D341Med (cell line): ENCODE results near the gene CTDP1.

Experiments
- DNase-seq: peaks from one replicate; pipeline ENCODE4 v3.0.0; 2012; ENCODE audit warnings: low spot score

CTDP1 gene

DNA sequence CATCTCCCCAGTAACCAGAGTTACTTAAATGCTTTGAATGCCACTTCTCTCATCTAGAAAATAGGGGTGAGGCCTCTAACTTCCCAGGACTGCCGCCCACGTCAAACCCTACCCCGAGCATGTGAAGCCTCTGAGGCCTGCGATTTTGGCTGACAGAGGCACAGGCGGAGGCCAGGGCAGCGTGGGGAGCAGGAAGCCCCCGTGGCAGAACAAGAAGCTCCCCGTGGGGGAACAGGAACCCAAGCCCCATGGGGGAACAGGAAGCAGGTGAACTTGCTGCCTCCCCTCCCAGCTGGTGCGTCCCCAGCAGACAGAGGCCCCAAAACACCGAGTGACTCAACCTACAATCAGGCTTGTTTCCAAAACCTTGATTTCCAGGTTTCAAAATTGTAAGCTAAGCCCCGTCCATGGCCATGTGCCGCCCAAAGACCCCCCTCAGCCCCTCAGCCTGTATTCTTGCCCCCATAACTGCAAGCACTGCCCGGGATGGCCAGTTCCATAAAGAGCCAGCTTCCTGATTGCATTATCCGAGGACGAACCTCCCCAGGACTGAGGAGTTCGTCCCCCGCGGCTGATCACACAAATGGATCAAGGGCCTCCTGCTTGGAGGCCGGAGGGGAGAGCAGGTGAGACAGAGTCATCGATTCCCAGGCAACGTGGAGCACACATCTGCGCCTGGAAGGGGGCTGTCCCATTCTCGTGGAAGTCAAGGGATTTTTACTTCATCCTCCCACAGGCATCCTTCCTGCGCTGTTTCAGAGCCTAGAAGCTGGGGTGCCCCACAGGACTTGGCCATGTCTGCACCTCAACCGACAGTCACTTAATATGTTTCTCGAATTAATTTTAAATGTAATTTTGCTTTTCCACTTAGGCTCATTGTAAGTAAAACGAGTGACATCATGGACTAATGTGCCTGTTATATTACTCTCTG lies 36.3 kb upstream of the CTDP1 start:
- peak; percentile 36 for DNase-seq

- DNase-seq = peak; percentile 96
Observed at GRCh38 chr18:79644006-79644665, 35.5 kb upstream of the CTDP1 start.

GRCh38 chr18:79644666-79645057 lies 34.9 kb upstream of the CTDP1 start:
- DNase-seq = peak; percentile 30

GRCh38 chr18:79645291-79645983 lies 34.2 kb upstream of the CTDP1 start:
- DNase-seq = no peak

DNA sequence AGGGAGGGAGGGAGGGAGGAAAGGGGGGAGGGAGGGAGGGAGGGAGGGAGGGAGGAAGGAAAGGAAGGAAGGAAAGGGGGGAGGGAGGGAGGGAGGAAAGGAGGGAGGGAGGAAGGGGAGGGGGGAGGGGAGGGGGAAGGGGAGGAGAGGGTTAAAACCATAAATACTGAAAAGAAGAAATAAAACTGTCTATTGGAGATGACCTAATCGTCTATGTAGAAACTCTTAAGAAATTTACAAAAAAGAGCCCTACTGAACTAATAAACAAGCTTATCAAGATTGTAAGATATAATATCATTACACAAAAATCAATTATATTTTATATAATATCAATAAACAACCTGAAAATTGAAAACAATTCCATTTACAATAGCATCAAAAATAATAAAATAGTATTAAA lies 32.3 kb upstream of the CTDP1 start:
- no peak for DNase-seq

DNA sequence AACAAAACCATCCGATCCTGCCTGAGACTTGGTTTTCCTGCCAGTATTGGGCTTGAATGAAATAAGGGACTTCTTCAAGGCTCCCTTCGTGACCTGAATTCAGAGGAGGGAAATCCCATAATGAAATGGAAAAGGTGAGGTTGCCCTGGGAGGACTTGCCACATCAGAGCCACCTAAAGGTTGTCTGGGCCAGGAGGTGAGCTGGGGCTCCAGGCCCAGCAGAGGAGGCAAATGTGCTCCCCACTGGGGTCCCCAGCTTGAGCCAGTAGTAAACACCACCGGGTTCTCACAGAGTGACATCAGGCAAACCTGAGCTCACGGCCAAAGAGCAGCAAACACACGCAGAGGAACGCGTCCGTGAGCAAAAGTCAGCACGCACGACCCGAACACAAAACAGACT lies 28.6 kb upstream of the CTDP1 start:
- no peak for DNase-seq

- no peak for DNase-seq
Observed at GRCh38 chr18:79657342-79657996, 22.1 kb upstream of the CTDP1 start.

DNA sequence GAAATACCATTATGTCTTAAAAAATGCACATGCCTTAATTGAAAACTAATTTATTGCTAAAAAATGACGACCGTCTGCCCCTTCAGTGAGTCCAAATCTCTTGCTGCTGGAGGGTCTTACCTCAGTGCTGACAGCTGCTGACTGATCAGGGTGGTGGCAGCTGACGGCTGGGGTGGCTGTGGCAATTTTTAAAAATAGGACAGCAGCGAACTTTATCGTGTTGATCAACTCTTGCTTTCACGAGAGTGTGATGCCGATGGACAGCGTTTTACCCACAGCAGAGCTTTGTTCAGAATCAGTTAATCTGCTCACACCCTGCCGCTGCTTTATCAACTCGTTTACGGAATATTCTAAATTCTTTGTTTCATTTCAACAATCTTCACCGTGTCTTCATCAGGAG lies 21.2 kb upstream of the CTDP1 start:
- no peak for DNase-seq

DNA sequence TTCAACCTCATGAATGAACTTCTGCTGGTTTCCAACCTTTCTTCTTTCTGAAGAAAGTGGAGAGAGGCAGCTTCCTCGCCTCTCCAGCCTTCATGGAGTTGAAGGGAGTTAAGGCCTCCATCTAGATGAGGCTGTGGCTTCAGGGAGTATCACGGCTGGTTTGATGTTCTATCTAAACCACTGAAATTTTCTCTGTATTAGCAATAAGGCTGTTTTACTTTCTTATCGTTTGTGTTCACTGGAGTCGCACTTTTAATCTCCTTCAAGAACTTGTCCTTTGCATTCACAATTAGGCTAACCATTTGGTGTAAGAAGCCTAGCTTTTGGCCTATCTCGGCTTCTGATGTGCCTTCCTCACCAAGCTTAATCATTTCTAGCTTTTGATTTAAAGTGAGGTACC lies 19.9 kb upstream of the CTDP1 start:
- DNase-seq = no peak

GRCh38 chr18:79662034-79662433 lies 17.6 kb upstream of the CTDP1 start:
- DNase-seq = no peak

DNA sequence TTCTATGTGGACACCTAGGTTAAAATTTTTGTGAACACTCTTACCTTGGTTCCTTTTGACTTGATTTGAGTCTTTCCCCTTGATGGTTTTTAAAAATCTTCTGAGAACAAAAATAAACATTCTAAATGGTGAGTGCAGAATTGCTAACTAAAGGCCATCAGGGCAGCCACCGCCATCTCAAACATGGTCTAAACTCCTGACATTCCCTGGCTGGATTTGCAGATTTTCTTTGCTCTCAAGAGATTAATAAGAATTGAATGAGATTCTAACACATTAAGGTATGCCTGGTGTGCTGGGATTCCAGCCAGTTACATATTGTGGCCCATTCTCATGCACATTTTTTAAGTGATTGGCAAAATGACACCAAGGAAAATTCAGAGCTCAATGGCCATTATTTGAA lies 17.2 kb upstream of the CTDP1 start:
- no peak for DNase-seq

DNA sequence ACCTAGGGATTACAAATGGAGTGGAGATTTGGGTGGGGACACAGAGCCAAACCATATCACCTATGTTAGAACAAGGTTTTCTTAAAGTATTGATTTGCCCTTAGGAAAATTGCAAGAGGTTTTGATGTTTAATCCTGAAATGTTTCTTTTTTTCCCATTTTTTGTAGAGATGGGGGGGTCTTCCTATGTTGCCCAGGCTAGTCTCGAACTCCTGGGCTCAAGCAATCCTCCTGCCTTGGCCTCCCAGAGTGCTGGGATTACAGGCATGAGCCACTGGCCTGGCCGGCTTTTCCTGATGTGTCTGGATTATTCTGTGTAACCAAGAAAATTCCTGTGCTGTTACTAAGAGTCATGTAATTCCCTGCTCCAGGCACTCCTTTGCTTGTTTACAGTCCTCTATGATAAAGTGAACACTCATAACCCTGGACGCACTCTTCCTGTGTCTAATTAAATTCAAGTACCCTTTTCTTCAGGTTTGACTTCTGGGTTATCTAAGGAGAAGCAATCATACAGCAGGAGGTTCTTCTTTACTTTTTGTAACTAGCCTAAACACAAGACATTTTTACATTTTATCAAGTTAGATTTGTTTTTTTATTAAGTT lies 15.0 kb upstream of the CTDP1 start:
- no peak for DNase-seq

DNA sequence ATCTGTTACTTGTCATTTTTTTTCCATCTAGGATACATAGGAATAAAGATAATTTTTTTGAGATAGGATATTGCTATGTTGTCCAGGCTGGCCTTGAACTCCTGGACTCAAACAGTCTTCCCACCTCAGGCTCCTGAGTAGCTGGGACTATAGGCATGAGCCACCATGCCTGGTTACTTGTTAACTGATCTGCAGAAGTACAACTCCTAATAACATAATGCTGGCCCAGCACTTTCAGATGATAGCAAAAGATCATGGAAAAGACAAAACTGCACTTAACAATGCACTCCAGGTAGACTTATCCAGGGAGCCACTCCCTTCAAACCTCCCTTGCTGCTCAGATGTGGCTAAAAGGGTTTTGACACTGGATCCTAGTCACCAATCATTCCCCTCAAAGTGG lies 11.4 kb upstream of the CTDP1 start:
- DNase-seq = no peak

DNA sequence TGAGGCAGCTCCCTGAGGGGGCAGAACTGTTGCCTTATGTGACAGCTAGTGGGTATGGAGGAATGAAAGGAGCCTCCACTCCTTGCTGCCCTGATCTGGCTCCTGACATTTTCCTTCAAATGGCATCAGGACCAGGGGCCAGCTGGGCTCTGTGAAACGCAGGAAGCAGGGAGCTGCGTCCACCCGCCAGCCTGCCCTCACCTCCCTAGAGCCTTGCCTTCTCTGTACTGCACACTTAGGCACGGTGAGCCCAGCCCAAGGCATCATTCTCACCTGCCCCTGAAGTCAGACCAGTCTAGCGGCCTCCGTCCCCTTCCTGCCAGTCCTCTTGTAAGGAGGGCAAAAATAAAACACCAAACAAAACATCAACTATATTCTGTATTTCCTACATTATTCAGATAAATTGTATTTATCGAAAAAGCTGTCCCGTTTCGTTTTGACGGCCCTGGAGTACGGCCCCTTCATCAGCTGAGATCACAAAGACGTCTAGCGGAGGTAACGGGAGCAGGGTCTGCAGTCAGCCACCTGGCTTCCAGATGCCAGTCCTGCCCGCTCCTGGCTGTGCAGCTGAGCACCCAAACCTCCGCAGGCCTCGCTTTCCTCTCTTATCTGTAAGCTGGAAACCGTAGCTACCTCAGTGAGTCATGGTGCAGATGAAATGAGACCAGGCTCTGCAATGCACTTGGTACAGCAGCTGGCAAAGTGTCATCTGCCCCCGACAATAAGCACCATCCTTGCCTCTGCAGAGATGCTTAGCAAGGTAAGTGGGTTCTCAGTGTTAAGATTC lies 6.9 kb upstream of the CTDP1 start:
- DNase-seq = no peak

GRCh38 chr18:79677221-79677620 lies 2.4 kb upstream of the CTDP1 start:
- DNase-seq = peak; percentile 26

DNA sequence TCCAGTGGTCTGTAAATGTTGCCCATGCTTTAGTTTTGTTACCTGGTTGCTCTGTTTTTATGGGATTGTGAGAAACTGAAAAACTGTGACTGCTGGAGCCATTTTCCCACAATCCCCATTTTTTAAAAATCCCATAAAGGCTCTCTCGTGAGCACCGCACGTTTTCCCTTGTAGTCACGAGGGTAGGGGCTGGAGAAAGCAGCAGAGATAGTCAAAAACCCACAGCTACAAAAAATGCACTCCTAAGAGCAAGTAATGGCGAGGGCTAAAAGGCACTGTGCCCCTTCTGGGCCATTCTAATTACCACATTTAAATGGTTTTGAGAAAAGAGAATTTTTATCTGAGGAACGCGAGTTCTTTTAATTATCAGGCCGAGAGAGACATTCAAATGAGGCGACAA lies 1.8 kb upstream of the CTDP1 start:
- DNase-seq = peak; percentile 13

DNA sequence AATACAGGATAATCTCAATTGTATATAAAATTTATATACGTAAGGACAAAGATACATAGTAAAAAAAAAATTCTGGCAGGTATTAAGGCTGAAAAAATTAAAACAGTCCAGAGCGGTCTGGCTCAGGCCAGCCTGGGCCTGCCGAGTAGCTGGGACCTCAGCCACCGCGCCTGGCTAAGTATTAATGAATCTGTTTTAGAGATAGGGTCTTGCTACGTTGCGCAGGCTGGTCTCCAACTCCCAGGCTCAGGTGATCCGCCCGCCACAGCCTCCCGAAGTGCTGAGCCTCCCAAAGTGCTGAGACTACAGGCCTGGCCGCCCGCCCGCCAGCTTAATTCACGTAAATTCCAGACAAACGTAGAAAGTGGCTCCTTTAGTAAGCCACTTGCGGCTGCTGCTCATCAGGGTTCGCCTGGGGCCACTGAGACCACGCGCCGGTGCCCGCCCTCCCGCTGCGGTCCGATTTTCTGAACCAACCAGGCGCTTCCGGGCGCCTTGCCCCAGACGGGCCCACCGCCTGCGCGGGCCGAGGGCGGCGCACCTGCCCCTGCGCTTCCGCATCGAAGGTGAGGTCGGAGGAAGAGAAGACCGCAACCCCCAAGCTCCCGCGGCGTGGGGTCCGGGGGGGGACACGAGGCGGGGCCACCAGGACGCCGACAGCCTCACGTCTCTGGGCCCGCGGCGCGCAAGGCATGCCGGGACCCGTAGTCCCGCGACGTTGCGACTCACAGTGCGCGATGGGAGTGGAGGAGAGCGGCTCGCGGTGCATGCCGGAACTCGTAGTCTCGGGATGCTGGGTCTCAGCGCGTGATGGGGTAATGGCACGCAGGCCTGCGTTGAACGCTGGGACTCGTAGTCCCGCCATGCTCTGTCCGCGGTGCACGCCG lies 695 bp upstream of the CTDP1 start:
- peak; percentile 99 for DNase-seq

GRCh38 chr18:79680100-79680879 lies 687 bp downstream of the CTDP1 start:
- peak; percentile 78 for DNase-seq

- no peak for DNase-seq
Observed at GRCh38 chr18:79680891-79681339, 1.3 kb downstream of the CTDP1 start.
